Fibroblast of lung (primary cell): ENCODE data around the gene TMCC3.

Experiments used
- CTCF ChIP-seq, 2 donors: IDR thresholded peaks in 1 of 2; conservative IDR thresholded peaks in 1 of 2; 1 replicate in 1 of 2; 2 replicates in 1 of 2; pipeline ENCODE4 v1.5.1; 2011 to 2012; ENCODE audit warnings: low read length in 2 of 2, control low read depth in 1 of 2, inconsistent platforms in 1 of 2, low read depth in 1 of 2, mild to moderate bottlenecking in 1 of 2
- EZH2 ChIP-seq: IDR thresholded peaks from 2 replicates; pipeline ENCODE4 v1.5.1; 2012; ENCODE audit warnings: low read length, control low read depth, mild to moderate bottlenecking; ENCODE audit errors: missing control alignments

GRCh38 chr12:94586589-94587259, 63.6 kb downstream of the TMCC3 start:
- no peak for TF ChIP-seq CTCF (conservative IDR thresholded peaks at IDR 0.05 in 1 of 2, IDR thresholded peaks at IDR 0.05 in 1 of 2; ENCODE audit: low read depth in 1 of 2, low read length in 2 of 2)
- no peak for TF ChIP-seq EZH2
